OCI-LY1 (cell line): ENCODE data around the gene ZNF827.

Experiments used
- H2AFZ ChIP-seq: fragments of 200-600 bp; sonication (generic), shearing (Covaris generic); 2 replicates; pipeline ENCODE4 v1.6.0; 2014; ENCODE audit warnings: antibody characterized with exemption, mild to moderate bottlenecking, low read length
- H3F3A ChIP-seq: fragments of 200-600 bp; sonication (generic), shearing (Covaris generic); 2 replicates; pipeline ENCODE4 v1.6.0; 2014; ENCODE audit warnings: mild to moderate bottlenecking, antibody characterized with exemption, low read length, moderate library complexity; ENCODE audit not compliant: insufficient read depth
- H3K27ac ChIP-seq: fragments of 200-600 bp; sonication (generic); 2 replicates; pipeline ENCODE4 v1.5.1; 2014; ENCODE audit warnings: low read length, mixed run types, mild to moderate bottlenecking, low read depth; ENCODE audit not compliant: poor library complexity, severe bottlenecking
- H3K27me3 ChIP-seq: fragments of 200-600 bp; sonication (generic); 2 replicates; pipeline ENCODE4 v1.6.0; 2014; ENCODE audit warnings: antibody characterized with exemption, mild to moderate bottlenecking, low read length, moderate library complexity; ENCODE audit not compliant: insufficient read depth
- H3K36me3 ChIP-seq: fragments of 200-600 bp; sonication (generic); 2 replicates; pipeline ENCODE4 v1.6.1; 2014; ENCODE audit warnings: mild to moderate bottlenecking, antibody characterized with exemption, low read length, moderate library complexity, mixed read lengths; ENCODE audit not compliant: insufficient read depth
- H3K4me1 ChIP-seq: fragments of 200-600 bp; sonication (generic); 2 replicates; pipeline ENCODE4 v1.5.1; 2014; ENCODE audit warnings: mild to moderate bottlenecking, low read length, moderate library complexity; ENCODE audit not compliant: insufficient read depth, severe bottlenecking
- H3K4me2 ChIP-seq: fragments of 200-600 bp; sonication (generic), shearing (Covaris generic); 2 replicates; pipeline ENCODE4 v1.6.1; 2014; ENCODE audit warnings: low read length
- H3K4me3 ChIP-seq: fragments of 200-600 bp; sonication (generic); 2 replicates; pipeline ENCODE4 v1.5.1; 2014; ENCODE audit warnings: low read length, low read depth, mild to moderate bottlenecking, mixed read lengths; ENCODE audit not compliant: poor library complexity, severe bottlenecking
- H3K79me2 ChIP-seq: fragments of 200-600 bp; shearing (Covaris generic); 2 replicates; pipeline ENCODE4 v1.6.1; 2016; ENCODE audit warnings: mixed run types, low read length, mixed read lengths; ENCODE audit not compliant: insufficient read depth
- H3K9ac ChIP-seq: fragments of 200-600 bp; sonication (generic), shearing (Covaris generic); 2 replicates; pipeline ENCODE4 v1.6.1; 2014; ENCODE audit warnings: mild to moderate bottlenecking, low read length, mixed read lengths
- H3K9me2 ChIP-seq: fragments of 200-600 bp; sonication (generic), shearing (Covaris generic); 2 replicates; pipeline ENCODE4 v1.6.1; 2014; ENCODE audit warnings: low read depth, mild to moderate bottlenecking, low read length, mixed read lengths
- H3K9me3 ChIP-seq: fragments of 200-600 bp; shearing (Covaris generic); 2 replicates; pipeline ENCODE4 v1.6.1; 2014; ENCODE audit warnings: low read length, mixed read lengths
- H4K20me1 ChIP-seq: fragments of 200-600 bp; sonication (generic), shearing (Covaris generic); 2 replicates; pipeline ENCODE4 v1.6.0; 2016; ENCODE audit warnings: mild to moderate bottlenecking, low read length; ENCODE audit not compliant: insufficient read depth
- EZH2 ChIP-seq: fragments of 200-600 bp; sonication (generic), shearing (Covaris generic); IDR thresholded peaks from 2 replicates; pipeline ENCODE4 v1.8.0; 2017; ENCODE audit warnings: borderline replicate concordance, mixed run types, mild to moderate bottlenecking, antibody characterized with exemption, low read length, moderate library complexity, mixed read lengths
- TF ChIP-seq, protein P1 (sequence below): fragments of 200-600 bp; sonication (generic), shearing (Covaris generic); IDR thresholded peaks from 2 replicates; pipeline ENCODE4 v1.5.1; 2017; ENCODE audit warnings: mild to moderate bottlenecking, antibody characterized with exemption, low read length, moderate library complexity, mixed read lengths

Gene ZNF827

DNA sequence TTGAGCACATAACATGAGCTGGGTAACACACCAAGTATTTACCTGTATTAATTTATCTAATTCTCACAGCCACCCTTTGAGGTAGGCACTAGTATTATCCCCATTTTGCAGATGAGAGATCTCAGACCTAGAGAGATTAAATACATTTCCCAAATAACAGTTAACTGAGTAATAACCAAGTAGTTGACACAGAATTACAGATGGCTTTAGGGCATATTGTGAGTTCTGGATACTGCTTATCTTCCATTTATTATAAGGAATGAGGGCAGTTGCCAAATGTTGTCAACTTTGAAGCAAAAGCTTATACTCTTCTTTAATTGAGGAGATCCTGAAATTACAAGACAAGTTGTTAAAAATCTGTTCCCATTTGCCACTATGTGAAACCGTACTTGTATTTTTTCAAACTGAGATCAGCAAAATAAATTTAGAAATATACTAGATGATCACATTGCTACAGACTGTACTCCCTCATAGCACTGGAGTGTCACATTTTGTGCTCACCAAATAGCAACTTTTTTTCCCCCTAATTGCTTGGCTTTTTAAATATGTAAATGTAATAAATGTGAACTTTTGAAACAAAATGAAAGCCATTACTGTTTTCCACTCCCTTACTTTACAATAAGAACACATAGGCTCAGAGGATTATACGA lies 62.0 kb downstream of the ZNF827 start:
- H3K79me2 ChIP-seq, result no peaks in the 10 kb centered on the region

DNA sequence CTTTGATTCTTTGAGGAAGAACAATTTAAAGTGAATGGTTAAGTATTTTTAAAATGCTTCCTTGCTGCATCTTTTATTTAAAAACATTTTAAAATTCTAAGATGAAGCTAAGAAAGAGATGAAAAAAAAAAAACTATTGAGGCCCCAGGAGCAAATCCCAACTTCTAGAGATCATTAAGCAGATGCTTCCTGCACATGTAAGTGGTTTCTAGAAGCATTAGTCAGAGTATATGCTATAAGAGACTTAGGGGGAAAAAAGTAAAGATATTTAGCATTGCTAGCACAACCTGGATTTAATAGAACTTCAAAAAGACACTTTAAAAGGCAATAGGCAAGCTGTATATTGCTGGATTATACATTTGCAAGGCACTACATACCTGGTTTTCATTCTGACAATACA lies 64.7 kb downstream of the ZNF827 start:
- no peaks in the 10 kb centered on the region for H3K9me3 ChIP-seq
- no peak overlapping the region for H3K4me3 ChIP-seq
- no peak overlapping the region for H2AFZ ChIP-seq
- H3K27ac ChIP-seq, result no peak overlapping the region
- H3K79me2 ChIP-seq, result no peaks in the 10 kb centered on the region
- H3K9me2 ChIP-seq, result no peaks in the 10 kb centered on the region
- H3K36me3 ChIP-seq, result peaks cover 51% of the 10 kb centered on the region
- H3K9ac ChIP-seq, result no peak overlapping the region
- H4K20me1 ChIP-seq, result no peaks in the 10 kb centered on the region
- no peaks in the 10 kb centered on the region for H3F3A ChIP-seq
- no peaks in the 10 kb centered on the region for H3K4me1 ChIP-seq
- TF ChIP-seq, protein P1, sequence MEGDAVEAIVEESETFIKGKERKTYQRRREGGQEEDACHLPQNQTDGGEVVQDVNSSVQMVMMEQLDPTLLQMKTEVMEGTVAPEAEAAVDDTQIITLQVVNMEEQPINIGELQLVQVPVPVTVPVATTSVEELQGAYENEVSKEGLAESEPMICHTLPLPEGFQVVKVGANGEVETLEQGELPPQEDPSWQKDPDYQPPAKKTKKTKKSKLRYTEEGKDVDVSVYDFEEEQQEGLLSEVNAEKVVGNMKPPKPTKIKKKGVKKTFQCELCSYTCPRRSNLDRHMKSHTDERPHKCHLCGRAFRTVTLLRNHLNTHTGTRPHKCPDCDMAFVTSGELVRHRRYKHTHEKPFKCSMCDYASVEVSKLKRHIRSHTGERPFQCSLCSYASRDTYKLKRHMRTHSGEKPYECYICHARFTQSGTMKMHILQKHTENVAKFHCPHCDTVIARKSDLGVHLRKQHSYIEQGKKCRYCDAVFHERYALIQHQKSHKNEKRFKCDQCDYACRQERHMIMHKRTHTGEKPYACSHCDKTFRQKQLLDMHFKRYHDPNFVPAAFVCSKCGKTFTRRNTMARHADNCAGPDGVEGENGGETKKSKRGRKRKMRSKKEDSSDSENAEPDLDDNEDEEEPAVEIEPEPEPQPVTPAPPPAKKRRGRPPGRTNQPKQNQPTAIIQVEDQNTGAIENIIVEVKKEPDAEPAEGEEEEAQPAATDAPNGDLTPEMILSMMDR, result no peak
- no peak for TF ChIP-seq EZH2
- H3K4me2 ChIP-seq, result no peak overlapping the region
- H3K27me3 ChIP-seq, result no peaks in the 10 kb centered on the region

More for the DNA sequence above, 62.0 kb downstream of the ZNF827 start:
- TF ChIP-seq, protein P1, result no peak
- TF ChIP-seq EZH2, result no peak
- H3K4me2 ChIP-seq, result no peak overlapping the region
- H3K36me3 ChIP-seq, result peaks cover 55% of the 10 kb centered on the region
- no peak overlapping the region for H3K27ac ChIP-seq
- H3K27me3 ChIP-seq, result no peaks in the 10 kb centered on the region
- H2AFZ ChIP-seq, result no peak overlapping the region
- no peaks in the 10 kb centered on the region for H3K9me2 ChIP-seq
- H4K20me1 ChIP-seq, result no peaks in the 10 kb centered on the region
- H3K4me3 ChIP-seq, result no peak overlapping the region
- H3K9ac ChIP-seq, result no peak overlapping the region
- no peaks in the 10 kb centered on the region for H3F3A ChIP-seq
- no peaks in the 10 kb centered on the region for H3K9me3 ChIP-seq
- H3K4me1 ChIP-seq, result peaks cover 4% of the 10 kb centered on the region

DNA sequence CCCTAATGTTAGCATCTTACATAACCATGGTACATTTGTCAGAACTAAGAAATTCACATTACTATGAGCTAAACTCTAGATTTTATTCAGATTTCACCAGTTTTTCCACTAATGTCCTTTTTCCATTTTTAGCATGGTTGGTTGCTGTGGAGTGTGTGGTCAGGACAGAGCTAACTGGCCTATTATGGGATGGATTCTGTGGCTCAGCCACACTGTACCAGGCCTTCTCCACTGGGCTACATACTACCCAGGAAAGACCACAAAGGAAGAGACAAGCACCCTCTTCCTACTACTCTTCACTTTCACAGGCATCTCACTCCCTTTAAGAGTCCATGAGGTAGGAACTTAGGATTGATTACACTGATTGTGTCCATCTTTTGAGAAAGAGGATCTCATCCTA lies 67.4 kb downstream of the ZNF827 start:
- no peak overlapping the region for H3K4me3 ChIP-seq
- no peak overlapping the region for H3K4me2 ChIP-seq
- no peaks in the 10 kb centered on the region for H3K9me3 ChIP-seq
- no peak overlapping the region for H3K9ac ChIP-seq
- H3F3A ChIP-seq, result no peaks in the 10 kb centered on the region
- no peaks in the 10 kb centered on the region for H3K9me2 ChIP-seq
- H3K27me3 ChIP-seq, result no peaks in the 10 kb centered on the region
- TF ChIP-seq, protein P1, result no peak
- no peak for TF ChIP-seq EZH2
- peaks cover 60% of the 10 kb centered on the region for H3K36me3 ChIP-seq
- H3K27ac ChIP-seq, result no peak overlapping the region
- no peak overlapping the region for H2AFZ ChIP-seq
- no peaks in the 10 kb centered on the region for H4K20me1 ChIP-seq
- no peaks in the 10 kb centered on the region for H3K4me1 ChIP-seq
- no peaks in the 10 kb centered on the region for H3K79me2 ChIP-seq
